NCI-H345 (cell line): ENCODE data around the gene FARS2.
"Not testable (repeated sequence)": the region's sequence is repeated elsewhere in the genome, so short reads cannot be mapped to it uniquely, and the experiment has no call there.

Source experiments
- DNase-seq: peaks from one replicate; lab custom pipeline; 2025; lab: John Stamatoyannopoulos, UW

FARS2 gene

DNA sequence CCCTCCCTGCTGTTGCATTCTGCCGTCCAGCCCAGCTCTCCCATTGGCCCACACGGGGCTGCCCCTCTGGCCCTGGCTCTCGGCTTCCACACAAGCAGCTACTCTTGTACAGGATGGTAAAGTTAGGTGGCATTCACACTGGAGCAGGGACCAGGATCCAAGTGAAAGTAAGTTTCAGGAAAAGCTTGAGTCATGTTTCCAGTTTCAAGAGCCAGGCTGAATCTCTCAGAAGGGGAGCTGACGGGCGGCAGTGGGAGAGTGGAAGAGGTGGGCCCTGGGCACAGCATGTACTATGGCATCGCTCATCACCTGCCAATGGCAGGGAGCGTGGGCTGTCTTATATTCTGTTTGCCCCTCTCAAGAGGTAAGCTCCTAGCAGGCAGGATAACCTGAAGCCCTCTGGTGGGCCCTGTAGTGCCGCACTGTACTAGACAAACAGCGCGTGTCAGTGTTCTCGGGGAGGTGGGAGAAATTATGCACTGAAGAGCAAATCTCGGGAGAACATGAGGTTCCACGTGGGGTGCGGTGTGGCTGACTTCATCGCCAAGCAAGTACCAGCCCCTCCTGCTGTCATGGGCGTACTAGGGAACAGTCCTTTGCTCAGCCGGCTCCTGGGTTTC lies 503.9 kb downstream of the FARS2 start:
- DNase-seq = no peak

DNA sequence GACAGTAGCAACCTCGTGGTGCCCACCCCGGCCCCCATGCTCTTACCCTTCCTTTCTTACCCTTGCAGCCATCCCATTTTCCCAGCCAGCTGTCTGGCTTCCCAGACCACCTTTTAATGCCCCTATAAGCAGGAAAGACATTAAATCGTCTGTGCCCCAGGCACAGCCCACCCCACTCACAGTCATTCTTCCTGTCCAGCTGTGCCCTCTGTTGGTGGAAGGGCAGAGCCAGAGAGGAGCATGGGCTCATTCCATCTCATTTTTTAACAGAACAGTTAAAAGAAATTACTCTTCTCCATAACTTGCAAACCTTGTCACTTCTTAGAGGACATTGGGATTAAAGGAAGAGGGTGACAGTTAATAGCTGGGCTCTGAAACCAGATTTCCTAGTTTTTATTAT lies 504.9 kb downstream of the FARS2 start:
- no peak for DNase-seq

DNA sequence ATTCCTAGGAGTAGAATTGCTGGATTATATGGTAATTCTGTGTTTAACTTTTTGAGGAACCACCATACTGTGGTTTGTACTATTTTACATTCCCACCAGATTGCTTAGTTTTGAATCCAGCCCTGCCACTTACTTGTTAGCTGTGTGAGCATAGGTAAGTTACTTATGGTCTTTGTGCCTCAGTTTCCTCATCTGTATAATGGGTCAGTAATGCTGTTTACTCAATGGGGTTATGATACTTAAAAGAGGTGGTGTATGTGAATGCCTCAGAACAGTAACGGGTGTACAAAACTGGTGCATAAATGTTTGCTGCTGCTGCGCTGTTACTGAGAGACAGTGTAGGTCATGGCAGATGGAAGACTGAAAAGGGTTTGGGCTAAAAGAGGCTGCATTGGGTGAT lies 506.2 kb downstream of the FARS2 start:
- no peak for DNase-seq

DNA sequence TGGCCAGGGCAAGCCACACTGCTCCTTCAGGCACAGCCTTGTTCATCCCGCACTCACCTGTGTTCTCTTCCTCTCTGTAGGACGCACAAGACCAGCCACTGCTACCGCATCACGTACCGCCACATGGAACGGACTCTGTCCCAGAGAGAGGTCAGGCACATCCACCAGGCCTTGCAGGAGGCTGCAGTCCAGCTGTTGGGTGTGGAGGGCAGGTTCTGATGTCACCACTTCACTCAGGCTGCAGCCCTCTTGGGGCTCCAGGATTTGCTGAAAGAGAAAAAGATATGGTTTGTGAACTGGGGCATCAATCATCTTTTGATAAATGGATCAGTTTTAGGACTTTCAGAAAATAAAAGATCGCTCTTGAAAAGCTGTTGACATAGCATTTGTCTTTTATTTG lies 509.9 kb downstream of the FARS2 start:
- DNase-seq = no peak

DNA sequence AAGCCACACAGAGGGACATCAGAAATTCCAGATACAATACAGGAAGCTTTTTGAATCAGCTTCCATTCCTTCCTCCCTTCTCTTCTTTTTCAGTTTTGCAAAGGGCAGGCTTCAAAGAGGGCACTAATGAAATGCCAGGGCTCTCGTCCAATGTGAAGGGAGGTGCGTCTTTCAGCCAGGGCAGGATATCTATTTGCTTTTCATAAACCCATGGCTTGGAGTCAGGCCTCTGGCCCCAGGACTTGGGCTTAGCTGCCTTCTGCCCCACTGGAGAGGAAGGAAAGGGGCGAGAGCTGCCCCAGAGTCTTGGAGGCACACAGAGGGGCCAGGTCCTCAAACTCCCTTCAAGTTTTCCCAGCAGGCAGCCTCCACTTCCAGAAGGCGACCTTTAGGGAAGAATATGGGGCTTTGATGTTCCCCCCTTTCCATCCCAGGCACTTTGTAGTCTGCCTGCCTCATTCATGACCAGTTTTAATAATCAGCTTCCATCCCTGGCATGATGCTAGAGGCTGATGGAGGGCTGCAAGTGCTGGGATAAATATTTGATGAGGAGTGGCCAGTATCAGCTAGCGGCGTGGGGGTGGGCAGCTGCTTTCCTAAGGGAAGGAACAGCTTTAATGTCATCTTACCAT lies 510.6 kb downstream of the FARS2 start:
- no peak for DNase-seq

DNA sequence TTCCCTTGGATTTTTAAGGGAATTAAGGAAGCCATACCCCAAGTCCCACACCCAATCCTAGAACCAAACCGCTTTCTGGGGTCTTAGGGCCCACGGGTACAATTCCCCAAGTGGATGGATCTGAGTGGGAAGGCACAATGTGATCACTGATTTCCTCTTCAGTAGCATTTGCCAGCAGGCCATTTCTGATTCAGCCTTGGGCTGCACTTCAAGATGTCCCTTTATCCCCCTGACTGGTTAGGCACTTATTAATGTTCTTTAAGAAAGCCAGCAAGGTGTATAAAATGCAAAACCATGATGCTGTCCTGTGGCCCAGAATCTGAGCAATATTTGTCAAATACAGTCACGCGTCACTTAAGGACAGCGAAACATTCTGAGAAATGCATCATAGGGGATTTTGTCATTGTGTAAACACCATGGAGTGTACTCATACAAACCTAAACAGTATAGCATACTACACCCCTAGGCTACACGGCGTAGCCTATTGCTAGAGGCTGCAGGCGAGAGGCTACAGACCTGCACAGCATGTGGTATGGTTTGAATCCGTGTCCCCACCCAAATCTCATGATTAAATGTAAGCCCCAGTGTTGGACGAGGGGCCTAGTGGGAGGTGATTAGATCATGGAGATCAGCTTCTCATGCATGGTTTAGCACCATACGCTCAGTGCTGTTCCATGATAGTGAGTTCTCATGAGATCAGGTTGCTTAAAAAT lies 511.3 kb downstream of the FARS2 start:
- no peak for DNase-seq

DNA sequence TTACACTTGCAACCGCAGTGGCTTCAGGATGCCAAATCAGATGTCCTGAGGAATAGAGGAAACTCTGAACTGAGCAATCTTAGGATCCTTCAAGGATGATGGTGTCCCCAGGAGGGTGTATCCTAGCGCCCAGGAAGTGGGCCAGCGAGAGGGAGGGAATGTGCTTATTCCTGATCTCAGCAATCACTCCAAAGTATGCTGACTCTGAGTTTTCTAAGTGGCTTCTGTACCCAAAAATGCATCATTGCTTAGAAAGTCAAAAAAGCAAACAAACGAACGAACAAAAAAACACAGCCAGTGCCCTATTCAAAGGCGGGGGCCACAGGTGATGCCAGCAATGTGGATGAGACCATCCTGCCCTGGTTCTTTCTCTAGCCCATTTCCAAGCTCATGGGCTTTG lies 514.8 kb downstream of the FARS2 start:
- DNase-seq = no peak

DNA sequence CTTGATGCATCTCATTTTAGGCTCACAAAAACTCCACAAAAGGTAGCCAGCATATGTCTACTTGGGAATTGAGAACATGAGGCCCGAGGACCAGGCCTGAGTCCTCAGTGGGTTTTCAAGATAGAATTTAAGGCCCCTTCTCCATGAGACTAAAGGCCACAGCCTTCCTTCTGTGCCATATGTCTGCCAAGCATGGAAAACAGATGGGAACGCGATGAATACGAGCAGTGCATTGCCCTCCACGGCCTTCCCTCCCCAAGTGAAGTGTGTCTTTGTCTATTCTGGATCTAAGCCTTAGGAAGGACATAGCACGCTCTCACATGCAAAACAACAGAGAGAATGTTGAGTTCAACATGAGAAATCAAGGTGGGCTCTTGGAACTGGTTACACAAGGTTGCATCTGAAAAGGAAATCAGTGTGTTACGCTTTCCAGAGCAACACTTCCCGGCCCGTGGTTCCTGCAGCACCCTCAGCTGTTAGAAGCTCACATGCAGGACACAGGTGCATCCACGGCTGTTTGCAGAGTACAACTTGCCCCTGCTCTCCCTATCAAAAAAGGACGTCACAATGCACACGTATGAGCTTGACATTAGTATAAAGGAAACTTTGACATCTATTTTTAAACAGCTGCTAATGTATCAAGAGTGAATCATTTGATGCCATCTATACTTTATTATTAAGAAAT lies 515.5 kb downstream of the FARS2 start:
- DNase-seq = no peak

DNA sequence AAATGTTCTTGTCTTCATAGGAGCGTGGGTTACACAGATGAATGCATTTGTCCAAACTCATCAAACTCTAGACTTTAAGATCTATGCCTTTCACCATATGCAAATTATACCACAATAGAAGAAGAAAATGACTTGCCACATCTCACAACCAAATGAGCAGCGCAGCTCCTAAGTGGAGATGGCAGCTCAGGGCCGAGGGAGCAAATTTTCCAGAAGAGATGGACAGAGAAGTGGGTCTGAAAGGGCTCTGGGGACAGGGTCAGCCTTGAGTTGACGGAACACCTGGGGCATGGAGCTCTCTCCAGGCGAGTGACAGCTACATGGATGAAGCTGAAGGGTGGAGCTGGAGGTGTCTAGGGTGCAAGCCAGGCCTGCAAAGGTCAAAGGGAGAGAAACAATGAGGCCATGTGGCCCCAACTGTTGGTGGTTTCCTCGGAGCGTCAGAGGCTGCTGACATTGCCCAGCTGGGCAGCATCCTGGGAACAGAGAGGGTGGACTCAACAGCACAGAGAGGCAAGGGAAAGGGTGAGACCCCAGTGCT lies 517.1 kb downstream of the FARS2 start:
- no peak for DNase-seq

DNA sequence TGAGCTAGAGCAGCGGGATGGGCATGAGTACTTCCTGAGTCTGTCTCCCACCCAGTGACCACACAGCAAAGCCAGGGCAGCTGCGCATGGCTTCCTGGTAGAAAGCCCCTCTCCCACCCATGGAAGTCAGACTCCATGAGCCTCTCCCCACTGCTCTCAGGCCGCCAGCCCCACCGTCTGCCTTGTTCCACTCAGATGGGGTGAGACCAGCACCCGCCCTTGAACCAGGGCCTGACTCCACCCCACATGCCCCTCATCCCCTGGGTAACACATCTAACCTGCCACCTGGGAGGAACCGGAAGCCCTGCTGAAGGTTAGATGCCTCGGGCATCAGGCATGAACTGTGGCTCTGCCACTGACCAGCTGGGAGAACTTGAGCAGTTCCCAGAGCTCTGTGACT lies 517.6 kb downstream of the FARS2 start:
- DNase-seq = no peak

DNA sequence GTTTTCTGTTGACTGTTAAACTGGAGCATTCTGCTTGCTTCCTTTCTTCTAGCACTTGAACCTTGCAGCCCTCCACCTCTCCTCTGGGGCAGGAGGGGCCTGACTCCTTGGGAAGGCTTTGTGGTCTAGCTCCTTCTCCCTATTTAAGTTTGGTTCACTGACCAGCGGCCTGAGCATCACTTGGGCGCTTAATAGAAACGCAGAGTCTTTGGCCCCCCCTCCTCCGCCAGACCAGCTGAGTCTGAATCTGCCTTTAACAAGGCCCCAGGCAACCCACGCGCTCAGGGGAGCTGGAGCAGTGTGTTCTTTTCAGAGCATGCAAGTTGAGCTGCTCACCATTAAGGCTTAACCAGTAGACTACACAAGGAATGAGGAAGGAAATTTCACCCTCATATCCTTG lies 519.7 kb downstream of the FARS2 start:
- DNase-seq = no peak

DNA sequence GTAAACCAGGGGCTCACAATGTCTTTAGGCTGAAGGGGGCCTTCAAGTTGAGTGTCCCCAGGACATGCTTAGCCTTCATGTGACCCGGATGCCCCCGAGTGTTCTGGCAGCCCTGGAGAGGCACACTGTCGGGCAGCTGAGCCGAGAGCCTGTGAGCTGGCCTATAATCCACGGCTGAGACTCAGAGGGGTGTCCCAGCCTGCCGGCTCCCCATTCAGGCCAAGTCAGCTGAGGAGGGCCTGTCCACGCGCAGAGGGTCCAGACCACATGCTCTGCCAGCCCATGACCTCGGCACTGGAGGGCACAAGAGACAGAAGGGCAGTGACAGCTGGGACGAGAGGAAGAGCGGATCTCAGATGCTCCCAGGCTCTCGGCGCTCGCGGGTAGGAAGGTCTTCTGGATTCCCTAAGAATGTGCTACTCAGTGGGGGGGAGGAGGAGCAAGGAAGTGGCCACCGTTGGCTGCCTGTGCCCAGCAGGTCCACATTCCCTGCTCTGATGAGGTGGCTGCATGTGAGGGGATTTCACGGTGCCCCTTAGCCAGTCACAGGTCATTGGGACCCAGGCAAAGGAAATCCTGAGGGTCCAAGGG lies 520.7 kb downstream of the FARS2 start:
- DNase-seq = no peak

DNA sequence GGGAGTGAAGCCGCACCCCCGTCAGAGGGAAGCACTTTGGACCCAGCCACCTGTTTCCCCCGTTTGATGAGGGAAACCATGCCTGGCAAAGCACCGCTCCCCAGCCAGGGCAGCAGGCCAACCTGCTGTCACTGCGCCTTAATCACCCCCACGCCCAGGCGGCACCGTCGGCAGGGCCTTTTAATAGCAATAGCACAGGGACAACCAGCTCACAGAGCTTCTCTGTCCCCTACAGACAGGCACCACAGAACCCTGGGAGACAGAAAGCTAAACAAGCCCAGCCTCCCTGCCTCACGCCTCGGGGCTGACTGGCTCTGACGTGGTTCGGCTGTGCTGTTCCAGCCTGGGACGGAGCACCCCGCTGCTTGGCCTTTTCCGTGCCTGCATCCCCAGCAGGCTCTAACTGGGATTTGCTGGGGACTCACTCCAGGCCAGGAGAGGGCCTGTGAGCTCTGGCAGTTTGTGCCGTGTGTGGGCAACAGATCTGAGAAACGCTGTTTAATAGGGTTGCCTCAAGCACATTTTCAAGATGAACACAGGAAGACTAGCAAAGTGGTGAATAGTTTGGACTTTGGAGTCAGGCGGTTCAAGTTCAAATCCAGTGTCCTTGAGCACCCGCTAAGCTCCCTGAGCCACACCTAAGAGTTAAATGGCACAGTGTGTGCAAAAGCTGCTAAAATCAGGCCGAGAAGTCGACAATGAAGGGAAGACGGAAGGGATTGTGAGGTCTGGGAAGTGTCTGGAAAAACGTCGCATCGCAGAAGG lies 521.7 kb downstream of the FARS2 start:
- DNase-seq = no peak

DNA sequence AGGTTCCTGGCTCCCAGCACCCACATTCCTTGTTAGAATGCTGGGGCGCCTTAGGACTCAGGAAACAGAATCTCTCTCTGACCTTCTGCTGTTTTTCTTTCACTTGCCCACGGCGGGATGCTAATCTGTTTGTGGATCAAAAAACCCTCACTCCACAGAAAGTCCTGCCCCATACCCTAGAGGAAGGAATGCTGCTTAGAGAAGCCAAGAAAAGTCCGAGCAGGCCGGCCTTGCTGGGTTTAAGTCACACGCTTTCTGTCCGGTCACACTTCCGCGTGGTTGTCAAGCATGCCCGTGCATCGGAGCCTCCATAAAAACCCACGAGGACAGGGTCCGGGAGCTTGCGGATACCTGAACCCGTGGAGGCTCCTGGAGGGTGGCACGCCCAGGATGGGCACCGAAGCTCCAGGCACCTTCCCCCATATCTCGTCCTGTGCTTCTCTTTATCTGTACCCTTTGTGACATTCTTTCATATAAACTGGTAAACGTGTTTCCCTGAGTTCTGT lies 522.3 kb downstream of the FARS2 start:
- no peak for DNase-seq

DNA sequence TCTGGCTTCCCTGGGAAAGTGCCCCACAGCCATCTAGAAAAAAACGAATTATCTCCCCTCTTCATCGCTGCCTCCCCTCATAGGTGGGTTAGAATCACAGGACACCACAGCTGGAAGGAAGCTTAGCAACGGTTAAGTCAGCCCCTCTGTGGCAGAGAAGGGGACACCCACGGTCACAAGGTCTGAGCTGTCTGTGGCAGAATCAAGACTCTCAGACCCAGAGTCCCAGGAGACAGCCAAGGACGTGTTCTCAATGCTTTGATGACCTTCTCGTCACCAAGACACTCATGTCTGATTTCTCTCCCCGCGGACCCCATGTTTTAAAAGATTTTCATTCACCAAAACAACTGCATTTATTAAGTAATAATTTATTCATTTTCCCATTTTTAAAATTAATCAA lies 523.9 kb downstream of the FARS2 start:
- no peak for DNase-seq

DNA sequence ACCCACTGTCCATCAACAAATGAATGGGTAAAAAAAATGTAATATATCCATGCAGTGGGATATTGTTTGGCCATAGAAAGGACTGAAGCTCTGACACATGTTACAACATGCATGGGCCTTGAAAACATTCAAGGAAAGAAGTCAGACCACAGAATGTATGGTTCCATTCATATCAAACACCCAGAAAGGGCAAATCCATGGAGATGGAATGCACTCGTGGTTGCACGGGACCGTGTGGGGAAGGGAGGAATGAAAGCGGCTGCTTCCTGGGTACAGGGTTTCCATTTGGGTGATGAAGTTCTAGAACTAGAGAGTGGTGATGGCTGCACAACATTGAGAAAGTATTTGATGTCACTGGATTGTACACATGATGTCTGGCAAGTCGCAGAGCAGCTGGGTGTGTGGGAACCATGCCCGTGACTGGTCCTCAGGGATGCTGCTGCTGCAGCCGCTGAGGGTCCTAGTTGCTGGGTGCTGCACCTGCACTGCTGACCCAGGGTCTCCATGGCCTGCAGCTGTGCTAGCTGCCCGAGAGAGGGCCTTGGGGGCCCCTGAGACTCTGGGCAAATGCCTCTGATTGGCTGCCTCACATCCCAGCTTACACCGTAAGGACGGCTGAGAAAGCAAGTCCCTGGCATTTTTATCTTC lies 525.1 kb downstream of the FARS2 start:
- no peak for DNase-seq

DNA sequence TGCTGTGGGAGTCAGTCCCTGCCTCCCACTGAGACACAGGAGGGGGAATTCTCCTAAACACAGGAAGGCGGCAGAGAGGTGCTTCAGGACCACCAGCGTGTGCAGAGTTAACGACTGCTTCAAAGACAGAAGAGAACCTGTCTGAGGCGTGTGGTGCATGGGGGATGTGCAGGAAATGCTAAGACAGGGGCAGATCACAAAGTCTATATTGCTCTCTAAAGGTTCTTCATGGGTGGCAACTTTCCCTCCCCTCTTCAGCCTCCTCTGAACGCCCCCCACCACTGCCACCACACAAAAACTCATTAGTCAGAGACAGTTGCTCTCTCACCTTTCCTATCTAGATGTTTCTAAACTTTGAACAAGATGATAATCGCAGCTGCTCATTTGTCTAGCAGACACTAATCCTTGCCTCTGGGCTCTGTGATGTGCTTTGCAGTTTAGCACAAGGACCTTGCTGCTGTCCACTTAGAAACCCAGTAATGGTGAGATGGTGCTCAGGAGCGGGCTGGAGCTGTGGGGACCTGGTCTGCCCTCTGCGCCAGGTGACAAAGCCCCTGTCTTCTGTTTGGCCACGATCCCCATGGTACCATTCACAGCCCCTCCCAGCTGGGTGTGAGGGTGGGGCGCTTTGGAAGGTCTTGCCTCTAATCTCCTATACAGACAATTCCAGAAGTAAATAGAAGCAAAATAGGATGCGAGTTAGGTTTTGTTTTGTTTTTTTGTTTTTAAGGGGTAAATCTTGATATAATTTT lies 525.8 kb downstream of the FARS2 start:
- DNase-seq = no peak

DNA sequence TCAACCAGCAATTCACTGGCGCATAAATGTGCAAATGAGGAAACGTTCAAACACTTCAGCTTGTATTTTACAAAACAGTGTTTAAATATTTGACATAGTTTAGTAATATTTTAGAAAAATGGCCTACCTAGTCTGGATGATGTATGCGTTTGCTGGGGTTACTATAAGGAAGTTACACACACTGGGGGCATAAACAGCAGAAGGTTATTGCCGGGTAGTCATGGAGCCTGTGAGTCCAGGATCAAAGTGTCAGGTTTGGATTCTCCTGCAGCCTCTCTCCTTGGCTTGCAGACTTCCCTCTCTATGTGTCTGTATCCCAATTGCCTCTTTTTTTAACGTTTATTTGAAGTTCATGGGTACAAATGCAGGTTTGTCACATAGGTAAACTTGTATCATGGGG lies 528.1 kb downstream of the FARS2 start:
- not testable (repeated sequence) for DNase-seq

DNA sequence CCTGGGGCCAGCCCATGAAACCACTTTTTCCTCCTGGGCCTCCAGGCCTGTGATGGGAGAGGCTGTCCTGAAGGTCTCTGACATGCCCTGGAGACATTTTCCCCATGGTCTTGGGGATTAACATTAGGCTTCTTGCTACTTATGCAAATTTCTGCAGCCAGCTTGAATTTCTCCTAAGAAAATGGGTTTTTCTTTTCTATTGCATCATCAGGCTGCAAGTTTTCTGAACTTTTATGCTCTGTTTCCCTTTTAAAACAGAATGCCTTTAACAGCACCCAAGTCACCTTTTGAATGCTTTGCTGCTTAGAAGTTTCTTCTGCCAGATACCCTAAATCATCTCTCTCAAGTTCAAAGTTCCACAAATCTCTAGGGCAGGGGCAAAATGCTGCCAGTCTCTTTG lies 535.2 kb downstream of the FARS2 start:
- not testable (repeated sequence) for DNase-seq

DNA sequence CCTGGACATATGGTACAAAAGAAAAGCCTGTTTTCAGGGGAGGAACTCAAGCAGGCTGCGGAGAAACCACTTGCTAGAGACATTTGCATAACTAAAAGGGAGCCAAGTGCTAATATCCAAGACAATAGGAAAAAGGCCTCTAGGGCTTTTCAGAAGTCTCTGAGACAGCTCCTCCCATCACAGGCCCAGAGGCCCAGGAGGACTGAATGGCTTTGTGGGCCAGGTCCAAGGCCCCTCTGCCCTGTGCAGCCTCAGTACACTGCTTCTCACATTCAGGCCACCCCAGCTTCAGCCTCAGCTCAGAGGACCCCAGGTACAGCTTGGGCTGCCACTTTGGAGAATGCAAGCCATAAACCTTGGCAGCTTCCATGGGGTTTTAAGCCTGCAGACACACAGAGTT lies 545.1 kb downstream of the FARS2 start:
- not testable (repeated sequence) for DNase-seq
